ENCODE data around the gene PPARGC1A.

PPARGC1A gene

GRCh38 chr4:23822181-23822580 lies 67.7 kb downstream of the PPARGC1A start:
- no peak for DNase-seq
- no peak overlapping the region for H3K27ac ChIP-seq
- no peaks in the 10 kb centered on the region for H3K36me3 ChIP-seq
- H3K4me1 ChIP-seq, result peaks cover 0 to 8% (median 0%) of the 10 kb centered on the region in 4 donors
- H3K9me3 ChIP-seq, result no peaks in the 10 kb centered on the region
- no peaks in the 10 kb centered on the region for H3K27me3 ChIP-seq
- H3K4me3 ChIP-seq, result no peak overlapping the region
- intact Hi-C loops (cut with DNase I; ENCODE audit: low total_unique reads), result no loop called here
- no peak for TF ChIP-seq CTCF (IDR thresholded peaks at IDR 0.05)

- no peak overlapping the region for H3K27ac ChIP-seq
These were observed 70.8 kb downstream of the PPARGC1A start for GRCh38 chr4:23819041-23819511.

GRCh38 chr4:23818097-23818885 lies 71.6 kb downstream of the PPARGC1A start:
- Histone ChIP-seq H3K27me3 (no peaks in the 10 kb centered on the region), H3K9me3 (no peaks in the 10 kb centered on the region), H3K4me3 (no peak overlapping the region), H3K36me3 (peaks cover 0 to 10% (median 0%) of the 10 kb centered on the region in 3 donors), H3K27ac (no peak overlapping the region), H3K4me1 (peaks cover 0 to 8% (median 0%) of the 10 kb centered on the region in 4 donors)
- intact Hi-C loops (cut with DNase I; ENCODE audit: low total_unique reads), result no loop called here
- DNase-seq, result no peak
- no peak for TF ChIP-seq CTCF (IDR thresholded peaks at IDR 0.05)

More at GRCh38 chr4:23819041-23819511, 70.8 kb downstream of the PPARGC1A start:
- H3K36me3 ChIP-seq, result peaks cover 0 to 2% (median 0%) of the 10 kb centered on the region in 3 donors
- H3K4me1 ChIP-seq, result peaks cover 0 to 8% (median 0%) of the 10 kb centered on the region in 4 donors
- no peak for TF ChIP-seq CTCF (IDR thresholded peaks at IDR 0.05)
- no peaks in the 10 kb centered on the region for H3K27me3 ChIP-seq
- intact Hi-C loops (cut with DNase I; ENCODE audit: low total_unique reads), result no loop called here
- H3K9me3 ChIP-seq, result no peaks in the 10 kb centered on the region
- DNase-seq, result no peak
- no peak overlapping the region for H3K4me3 ChIP-seq

- Histone ChIP-seq H3K9me3 (no peaks in the 10 kb centered on the region), H3K27ac (no peak overlapping the region), H3K36me3 (peaks cover 0 to 15% (median 0%) of the 10 kb centered on the region in 3 donors), H3K4me3 (no peak overlapping the region), H3K4me1 (peaks cover 0 to 8% (median 0%) of the 10 kb centered on the region in 4 donors), H3K27me3 (no peaks in the 10 kb centered on the region)
- intact Hi-C loops (cut with DNase I; ENCODE audit: low total_unique reads), result no loop called here
- no peak for DNase-seq
- TF ChIP-seq CTCF (IDR thresholded peaks at IDR 0.05), result no peak
These were observed 74.7 kb downstream of the PPARGC1A start for GRCh38 chr4:23814996-23815660.

GRCh38 chr4:23814587-23814986 lies 75.3 kb downstream of the PPARGC1A start:
- peaks cover 0 to 7% (median 0%) of the 10 kb centered on the region in 4 donors for H3K4me1 ChIP-seq
- no peak overlapping the region for H3K27ac ChIP-seq
- H3K27me3 ChIP-seq, result no peaks in the 10 kb centered on the region
- H3K9me3 ChIP-seq, result no peaks in the 10 kb centered on the region
- TF ChIP-seq CTCF (IDR thresholded peaks at IDR 0.05), result no peak
- no peak for DNase-seq
- intact Hi-C loops (cut with DNase I; ENCODE audit: low total_unique reads), result no loop called here
- no peak overlapping the region for H3K4me3 ChIP-seq
- peaks cover 0 to 15% (median 0%) of the 10 kb centered on the region in 3 donors for H3K36me3 ChIP-seq
